Ovary (tissue), 9 donors: ENCODE data around the gene CIAO1. TPM values are rescaled to one million over a fixed set of nuclear protein-coding genes. Genes with fewer than 3 reads are reported as not detected.
"Not testable (repeated sequence)": the region's sequence is repeated elsewhere in the genome, so short reads cannot be mapped to it uniquely, and the experiment has no call there.

Experiments used
- DNase-seq, 5 donors: peaks; one replicate each; pipeline ENCODE4 v3.0.0-alpha.2; 2019 to 2020
- H3K27ac ChIP-seq, 2 donors: fragments of 200-600 bp; one replicate each; pipeline versions ENCODE4 v1.5.1 to v1.8.0; 2019 to 2022
- H3K27me3 ChIP-seq: fragments of 200-600 bp; one replicate; pipeline ENCODE4 v1.8.0; 2022
- H3K36me3 ChIP-seq: fragments of 200-600 bp; sonication (generic); one replicate; pipeline ENCODE4 v1.5.1; 2019
- H3K4me1 ChIP-seq: one replicate; pipeline ENCODE4 v1.8.1; 2013; ENCODE audit warnings: mild to moderate bottlenecking, moderate library complexity; ENCODE audit not compliant: insufficient read depth
- H3K4me3 ChIP-seq: fragments of 200-600 bp; sonication (generic); one replicate; pipeline ENCODE4 v1.5.1; 2017
- H3K9me3 ChIP-seq, 2 donors: fragments of 200-600 bp in 1 of 2; sonication (generic) in 1 of 2; one replicate each; pipeline versions ENCODE4 v1.5.1 to v1.8.1; 2013 to 2019; ENCODE audit warnings: mild to moderate bottlenecking in 1 of 2, moderate library complexity in 1 of 2
- CTCF ChIP-seq, 3 donors: fragments of 450-650 bp in 2 of 3; fragments of 200-600 bp in 1 of 3; IDR thresholded peaks; one replicate each; pipeline versions ENCODE4 v1.5.1 to v1.8.0; 2016 to 2022; ENCODE audit warnings: antibody characterized with exemption in 3 of 3, mild to moderate bottlenecking in 1 of 3
- EP300 ChIP-seq: sonication (generic); formaldehyde crosslinking; IDR thresholded peaks from one replicate; pipeline ENCODE4 v1.6.1; 2017; ENCODE audit warnings: antibody characterized with exemption
- POLR2A ChIP-seq: fragments of 450-650 bp; IDR thresholded peaks from one replicate; pipeline ENCODE4 v1.6.1; 2017; ENCODE audit warnings: antibody characterized with exemption, mild to moderate bottlenecking, moderate library complexity
- WGBS, 3 donors: extraction: QIAGEN DNeasy Blood & Tissue Kit in 1 of 3; methylation state at CpG; one replicate each; pipeline versions ENCODE4 v1.1.5 to v1.1.7; 2013 to 2017; 5-methylcytosine and 5-hydroxymethylcytosine counted together
- intact Hi-C, 4 donors: fragments of 100-400 bp; cut with DNase I; formaldehyde crosslinking; loops; one replicate each; pipeline versions ENCODE4 v1.11.0 to v1.15.1; 2022 to 2023
- polyA plus RNA-seq, 2 donors: library from polyadenylated mRNA; stranded (reverse); fragments of 200-250 nt in 1 of 2; fragments of 350-450 nt in 1 of 2; fragmentation: Illumina TruSeq in 1 of 2; extraction: RNeasy Lipid Tissue Mini Kit (QIAGEN cat#74804) in 1 of 2; gene quantifications; one replicate each; pipeline ENCODE4 v1.2.3, GENCODE V29; 2013 to 2014
- total RNA-seq, 7 donors: library from RNA; depleted of rRNA in 2 of 7; stranded (reverse); fragments of >200 nt in 2 of 7; fragmentation: NEBNext Ultra II Directional in 3 of 7; extraction: Animal tissue kit (Norgen Biotek cat#: 25700) in 3 of 7; gene quantifications; one replicate each; pipeline versions ENCODE4 v1.1.0 to v1.2.4, GENCODE V29; 2016 to 2023
- donor health status: DM: no; HTN: no; CAD: no; lungs with moderate emphysema.
- donor health status: DM: no; HTN: no; CAD: no.
- donor health status: Bipolar disorder and iron deficiency.
- donor health status: DM: yes; HTN: yes; CAD: no.
- donor health status: DM: no; HTN: no; CAD: no.
- donor health status: DM: yes; HTN: yes; CAD: no.

CIAO1 gene
- total and polyA plus RNA-seq, 9 donors: 42.2 to 103 (median 58.1) TPM

GRCh38 chr2:96291751-96292150, 25.7 kb downstream of the CIAO1 start:
- no peak for DNase-seq
- H3K4me3 ChIP-seq: no peak overlapping the region
- TF ChIP-seq POLR2A (no peak), EP300 (no peak)
- intact Hi-C loops: no loop called here
- H3K27ac ChIP-seq: no peak overlapping the region
- no peaks in the 10 kb centered on the region for H3K9me3 ChIP-seq
- 83 to 93% (median 90%) methylated on average over 5 of the region's 5 CpGs for WGBS, 3 donors
- no peaks in the 10 kb centered on the region for H3K36me3 ChIP-seq
- no peaks in the 10 kb centered on the region for H3K27me3 ChIP-seq
- no peaks in the 10 kb centered on the region for H3K4me1 ChIP-seq

- WGBS, 3 donors: 85 to 89% (median 88%) methylated on average over 8 of the region's 8 CpGs
- DNase-seq, H3K9me3 ChIP-seq, H3K36me3 ChIP-seq, H3K27me3 ChIP-seq, intact Hi-C loops, H3K27ac ChIP-seq, H3K4me3 ChIP-seq, H3K4me1 ChIP-seq: not testable (repeated sequence)
Measured at GRCh38 chr2:96294271-96294670, 28.2 kb downstream of the CIAO1 start.

- H3K4me1 ChIP-seq: no peaks in the 10 kb centered on the region
- no peaks in the 10 kb centered on the region for H3K27me3 ChIP-seq
- no peak for DNase-seq
- intact Hi-C loops: no loop called here
- H3K9me3 ChIP-seq: no peaks in the 10 kb centered on the region
- no peak overlapping the region for H3K27ac ChIP-seq
- 75 to 83% (median 75%) methylated on average over 5 of the region's 5 CpGs for WGBS, 3 donors
- no peaks in the 10 kb centered on the region for H3K36me3 ChIP-seq
- TF ChIP-seq EP300 (no peak), CTCF (IDR thresholded peaks at IDR 0.05) (no peak), POLR2A (no peak)
- no peak overlapping the region for H3K4me3 ChIP-seq
Measured at GRCh38 chr2:96296925-96297324, 30.9 kb downstream of the CIAO1 start.

GRCh38 chr2:96301865-96302264, 35.8 kb downstream of the CIAO1 start:
- WGBS, 3 donors: 52 to 74% (median 61%) methylated on average over 1 of the region's 1 CpG
- no peaks in the 10 kb centered on the region for H3K27me3 ChIP-seq
- H3K36me3 ChIP-seq: no peaks in the 10 kb centered on the region
- no peaks in the 10 kb centered on the region for H3K9me3 ChIP-seq
- H3K27ac ChIP-seq: no peak overlapping the region
- peaks cover 8% of the 10 kb centered on the region for H3K4me1 ChIP-seq
- no peak for DNase-seq
- H3K4me3 ChIP-seq: no peak overlapping the region
- intact Hi-C loops: no loop called here
- TF ChIP-seq EP300 (no peak), CTCF (IDR thresholded peaks at IDR 0.05) (no peak), POLR2A (no peak)

GRCh38 chr2:96304606-96305005, 38.6 kb downstream of the CIAO1 start:
- Histone ChIP-seq H3K9me3 (no peaks in the 10 kb centered on the region), H3K27ac (peak overlapping the region in 1 of 2 donors; percentile 70), H3K36me3 (no peaks in the 10 kb centered on the region), H3K4me1 (peaks cover 8% of the 10 kb centered on the region), H3K4me3 (peak overlapping the region; percentile 71), H3K27me3 (no peaks in the 10 kb centered on the region)
- no peak for DNase-seq
- TF ChIP-seq CTCF (IDR thresholded peaks at IDR 0.05) (no peak), EP300 (no peak), POLR2A (no peak)
- intact Hi-C loops: loop anchor here in 1 of 4 donors (2.0 kb wide), 1 partner anchor 38 kb away; the partner anchor contains the start of gene CIAO1
- WGBS, 3 donors: 51 to 59% (median 56%) methylated on average over 11 of the region's 11 CpGs
